Upper lobe of right lung (tissue), 1 donor: ENCODE data around the gene PRDM15. TPM values are rescaled to one million over a fixed set of nuclear protein-coding genes. Genes with fewer than 3 reads are reported as not detected.

Experiments
- ATAC-seq: fragments of 200-7000 bp; cut with Tn5 transposase; one replicate; pipeline ENCODE4 v1.9.1; 2020; ENCODE audit warnings: mild to moderate bottlenecking, moderate library complexity
- DNase-seq: peaks from one replicate; pipeline ENCODE4 v3.0.0-alpha.2; 2020
- H3K27ac ChIP-seq: fragments of 200-600 bp; one replicate; pipeline ENCODE4 v1.8.0; 2022
- H3K27me3 ChIP-seq: fragments of 200-600 bp; one replicate; pipeline ENCODE4 v1.8.0; 2022; ENCODE audit warnings: mild to moderate bottlenecking
- H3K36me3 ChIP-seq: fragments of 200-600 bp; one replicate; pipeline ENCODE4 v1.8.0; 2022
- H3K4me1 ChIP-seq: fragments of 200-600 bp; one replicate; pipeline ENCODE4 v1.8.0; 2022
- H3K4me3 ChIP-seq: fragments of 200-600 bp; one replicate; pipeline ENCODE4 v1.8.0; 2022; ENCODE audit warnings: mild to moderate bottlenecking
- H3K9me3 ChIP-seq: fragments of 200-600 bp; one replicate; pipeline ENCODE4 v1.8.0; 2022
- CTCF ChIP-seq: fragments of 200-600 bp; IDR thresholded peaks from one replicate; pipeline ENCODE4 v1.8.0; 2022; ENCODE audit warnings: antibody characterized with exemption
- intact Hi-C: fragments of 100-400 bp; cut with DNase I; formaldehyde crosslinking; loops from one replicate; pipeline ENCODE4 v1.11.0; 2022
- total RNA-seq: library from RNA; stranded (reverse); fragmentation: NEBNext Ultra II Directional; extraction: Animal tissue kit (Norgen Biotek cat#: 25700); gene quantifications from one replicate; pipeline ENCODE4 v1.2.1, GENCODE V29; 2021
- donor health status: DM: no; HTN: yes; CAD: no; lungs with severe emphysema.

The PRDM15 gene
- total RNA-seq, 1 donor from 2014 or later: 7.4 TPM

DNA sequence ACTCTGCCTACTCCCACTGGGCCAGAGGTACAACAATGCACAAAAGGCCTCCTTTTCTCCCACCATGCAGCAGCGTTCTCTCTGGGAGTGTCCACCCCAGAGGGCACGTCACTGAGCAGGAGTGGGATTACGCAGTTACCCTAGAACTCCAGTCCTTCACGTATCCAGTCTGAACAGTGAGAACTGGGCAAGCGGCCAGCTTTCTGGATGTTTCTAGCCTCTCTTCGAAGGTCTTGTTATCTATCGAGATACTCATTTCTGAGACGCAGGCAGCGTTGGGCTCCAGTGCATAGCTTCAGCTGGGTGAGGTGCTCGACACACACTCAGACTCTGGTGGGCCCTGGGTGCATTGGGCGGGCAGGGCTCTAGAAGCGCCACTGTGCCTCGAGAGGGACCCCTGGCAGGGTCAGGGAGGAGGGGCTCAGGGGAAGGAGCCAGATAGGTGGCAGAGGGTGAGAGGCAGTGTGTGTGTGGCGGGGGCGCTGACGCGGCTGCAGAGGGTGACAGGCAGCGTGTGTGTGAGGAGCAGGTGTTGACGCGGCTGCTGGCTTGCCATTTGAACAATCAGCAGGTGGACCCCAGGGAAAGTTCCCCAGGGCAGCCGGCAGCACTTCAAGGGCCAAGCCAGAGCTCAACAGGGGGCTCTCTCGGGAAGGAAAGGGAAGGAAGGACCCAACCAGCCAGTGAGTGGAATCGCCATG lies 27.9 kb downstream of the PRDM15 start:
- intact Hi-C loops: no loop called here
- no peaks in the 10 kb centered on the region for H3K4me1 ChIP-seq
- no peak overlapping the region for H3K27ac ChIP-seq
- no peaks in the 10 kb centered on the region for H3K9me3 ChIP-seq
- DNase-seq (peak; percentile 46), ATAC-seq (no peak)
- peaks cover 20% of the 10 kb centered on the region for H3K36me3 ChIP-seq
- no peak overlapping the region for H3K4me3 ChIP-seq
- no peaks in the 10 kb centered on the region for H3K27me3 ChIP-seq
- TF ChIP-seq CTCF: no peak

GRCh38 chr21:41850085-41850484 lies 29.1 kb downstream of the PRDM15 start:
- Histone ChIP-seq H3K4me1 (no peaks in the 10 kb centered on the region), H3K27ac (no peak overlapping the region), H3K4me3 (no peak overlapping the region), H3K36me3 (peaks cover 16% of the 10 kb centered on the region), H3K27me3 (no peaks in the 10 kb centered on the region), H3K9me3 (no peaks in the 10 kb centered on the region)
- no peak for DNase-seq
- intact Hi-C loops: no loop called here
- no peak for TF ChIP-seq CTCF
- ATAC-seq: no peak

DNA sequence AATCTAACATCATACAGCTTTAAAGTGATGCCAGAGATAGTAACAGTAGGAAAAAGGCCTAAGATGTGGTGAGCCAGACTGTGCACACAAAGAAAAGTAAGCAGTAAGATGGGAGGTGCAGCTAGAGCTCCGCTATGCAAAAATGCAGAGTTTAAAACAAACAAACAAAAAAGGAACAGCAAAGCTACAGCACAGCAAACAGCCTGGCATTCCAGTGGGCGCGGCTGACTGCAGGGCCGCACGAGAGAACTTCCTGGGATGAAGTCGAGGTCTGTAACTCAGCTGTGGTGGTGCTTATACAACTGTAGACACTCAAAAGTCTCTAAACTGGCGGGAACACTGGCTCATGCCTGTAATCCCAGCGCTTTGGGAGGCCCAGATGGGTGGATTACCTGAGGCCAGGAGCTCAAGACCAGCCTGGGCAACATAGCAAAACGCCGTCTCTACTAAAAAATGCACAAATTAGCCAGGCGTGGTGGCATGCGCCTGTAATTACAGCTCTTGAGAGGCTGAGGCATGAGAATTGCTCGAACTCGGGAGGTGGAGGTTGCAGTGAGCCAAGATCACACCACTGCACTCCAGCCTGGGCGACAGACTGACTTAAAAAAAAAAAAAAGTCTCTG lies 30.1 kb downstream of the PRDM15 start:
- H3K27ac ChIP-seq: no peak overlapping the region
- DNase-seq (peak; percentile 58), ATAC-seq (peak; percentile 51)
- no peaks in the 10 kb centered on the region for H3K4me1 ChIP-seq
- peaks cover 6% of the 10 kb centered on the region for H3K36me3 ChIP-seq
- H3K9me3 ChIP-seq: no peaks in the 10 kb centered on the region
- no peak for TF ChIP-seq CTCF
- no peak overlapping the region for H3K4me3 ChIP-seq
- intact Hi-C loops: no loop called here
- no peaks in the 10 kb centered on the region for H3K27me3 ChIP-seq

- Histone ChIP-seq H3K9me3 (no peaks in the 10 kb centered on the region), H3K36me3 (peaks cover under 1% of the 10 kb centered on the region), H3K4me1 (no peaks in the 10 kb centered on the region), H3K27me3 (no peaks in the 10 kb centered on the region), H3K27ac (no peak overlapping the region), H3K4me3 (no peak overlapping the region)
- intact Hi-C loops: no loop called here
- TF ChIP-seq CTCF: no peak
- DNase-seq (peak; percentile 1), ATAC-seq (no peak)
These were observed 30.6 kb downstream of the PRDM15 start for GRCh38 chr21:41848533-41848932.

DNA sequence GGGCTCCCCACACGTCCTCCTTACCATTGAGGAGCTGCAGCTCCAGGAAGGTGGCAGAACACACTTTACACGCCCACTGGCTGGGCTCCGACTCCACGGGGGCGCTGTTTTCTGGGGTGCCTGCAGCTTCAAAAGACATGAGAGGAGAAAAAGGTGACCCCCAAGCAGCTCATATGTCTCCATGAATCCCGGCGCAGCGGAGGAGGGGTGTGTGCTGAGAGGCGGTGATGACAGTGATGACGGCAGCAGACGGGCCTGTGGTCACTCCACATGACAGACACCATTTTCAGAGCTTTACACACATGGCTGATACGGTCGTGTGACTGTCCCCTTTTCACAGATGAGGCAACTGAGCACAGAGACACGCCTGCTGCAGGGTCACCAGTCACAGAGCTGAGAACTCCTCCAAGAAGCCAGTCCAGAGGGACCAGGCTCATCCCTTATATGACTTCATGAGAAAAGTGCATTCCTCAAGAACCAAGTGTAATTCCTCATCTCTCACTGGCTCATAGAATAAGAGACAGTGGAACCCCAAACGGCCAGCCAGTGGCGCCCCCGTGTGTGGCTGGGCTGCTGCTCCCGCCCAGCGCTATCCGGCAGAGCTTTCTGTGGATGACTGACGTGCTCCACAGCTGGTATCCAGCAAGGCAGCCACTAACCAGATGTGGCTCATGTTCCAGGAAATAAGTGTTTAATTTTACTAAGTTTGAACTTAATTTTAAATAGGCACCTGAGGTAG lies 31.9 kb downstream of the PRDM15 start:
- intact Hi-C loops: no loop called here
- Histone ChIP-seq H3K27ac (no peak overlapping the region), H3K9me3 (no peaks in the 10 kb centered on the region), H3K27me3 (no peaks in the 10 kb centered on the region), H3K4me3 (no peak overlapping the region), H3K36me3 (no peaks in the 10 kb centered on the region), H3K4me1 (no peaks in the 10 kb centered on the region)
- DNase-seq (peak; percentile 57), ATAC-seq (no peak)
- no peak for TF ChIP-seq CTCF
